HepG2 (cell line): ENCODE measurements around the gene EPO. TPM values are rescaled to one million over a fixed set of nuclear protein-coding genes. Genes with fewer than 3 reads are reported as not detected.

Experiments
- ARID4A ChIP-seq: sonication (generic); formaldehyde crosslinking; IDR thresholded peaks from 2 replicates; pipeline ENCODE4 v1.5.0; 2020; ENCODE audit warnings: mild to moderate bottlenecking, missing genetic modification reagents, borderline replicate concordance
- MYPOP ChIP-seq: sonication (generic); formaldehyde crosslinking; IDR thresholded peaks from 2 replicates; pipeline ENCODE4 v1.8.1; 2023; ENCODE audit warnings: mild to moderate bottlenecking, moderate library complexity, missing genetic modification reagents
- PRDM15 ChIP-seq: sonication (generic); formaldehyde crosslinking; IDR thresholded peaks from 2 replicates; pipeline ENCODE4 v1.4.0; 2020; ENCODE audit warnings: missing genetic modification reagents
- SALL1 ChIP-seq: sonication (generic); formaldehyde crosslinking; IDR thresholded peaks from 2 replicates; pipeline ENCODE4 v1.8.0; 2022; ENCODE audit warnings: mild to moderate bottlenecking, missing genetic modification reagents
- SRY ChIP-seq: sonication (generic); formaldehyde crosslinking; IDR thresholded peaks from 2 replicates; pipeline ENCODE4 v1.8.0; 2022; ENCODE audit warnings: mild to moderate bottlenecking, missing genetic modification reagents
- THAP8 ChIP-seq: sonication (generic); formaldehyde crosslinking; IDR thresholded peaks from 2 replicates; pipeline ENCODE4 v1.5.1; 2020; ENCODE audit warnings: missing genetic modification reagents, mild to moderate bottlenecking, borderline replicate concordance
- ZNF574 ChIP-seq: sonication (generic); formaldehyde crosslinking; IDR thresholded peaks from 2 replicates; pipeline ENCODE4 v1.4.0; 2020; ENCODE audit warnings: missing genetic modification reagents
- ZNF761 ChIP-seq: sonication (generic); formaldehyde crosslinking; conservative IDR thresholded peaks from 2 replicates; pipeline ENCODE4 v1.4.0; 2020; ENCODE audit warnings: mild to moderate bottlenecking, missing genetic modification reagents
- ZXDC ChIP-seq: sonication (generic); formaldehyde crosslinking; IDR thresholded peaks from 2 replicates; pipeline ENCODE4 v1.5.0; 2020; ENCODE audit warnings: mild to moderate bottlenecking, missing genetic modification reagents
- polyA plus RNA-seq, 8 experiments: library from polyadenylated mRNA; depleted of rRNA in 3 of 8; stranded (reverse) in 7 of 8; unstranded in 1 of 8; fragments of >200 nt; fragmentation: Illumina TruSeq in 4 of 8; extraction: Trizol in 4 of 8; gene quantifications; 2 replicates each; pipeline versions ENCODE4 v1.2.1 to v1.2.3, GENCODE V29; 2011 to 2016; ENCODE audit warnings: low read depth in 4 of 8, missing spikeins in 1 of 8, mixed read lengths in 1 of 8; ENCODE audit not compliant: insufficient read depth in 1 of 8
- total RNA-seq, 5 experiments: library from RNA; depleted of rRNA; stranded (reverse); fragments of >200 nt; fragmentation: Illumina TruSeq; extraction: Trizol; gene quantifications; 2 replicates each; pipeline ENCODE4 v1.2.3, GENCODE V29; 2016; ENCODE audit warnings: low read depth in 1 of 5

EPO gene
- total and polyA plus RNA-seq, 2 of the 13 experiments (the other 11 are each of a cell fraction or from before 2014, with no cell fraction given) = 10.3 to 25.7 TPM

GRCh38 chr7:100720671-100721504, 620 bp downstream of the EPO start (continued):
- TF ChIP-seq THAP8 (peak; percentile 25; the same call in 1 of the 2 replicates), SALL1 (peak; percentile 55), ZNF574 (CRISPR knock-in tag) (0 out of 2 replicates have a peak, but pooled peaks have one; percentile 24), ARID4A (CRISPR knock-in tag) (peak; percentile 76), ZXDC (CRISPR knock-in tag) (no peak), MYPOP (CRISPR knock-in tag) (peak; percentile 82; the same call in 1 of the 2 replicates), SRY (CRISPR knock-in tag) (0 out of 2 replicates have a peak, but pooled peaks have one; percentile 44), ZNF761 (0 out of 2 replicates have a peak, but pooled peaks have one; percentile 19), PRDM15 (CRISPR knock-in tag) (peak; percentile 47; the same call in 1 of the 2 replicates)
